Measurements from ENCODE around the gene FAT2.
A peak's percentile ranks its signal among the peaks of the same experiment; 100 is the strongest.

The FAT2 gene

GRCh38 chr5:151625285-151625684, 34.2 kb upstream of the FAT2 start:
- H3K4me3 ChIP-seq (ENCODE audit: low read depth in 1 of 2, low read length in 2 of 2), result no peak overlapping the region
- no peaks in the 10 kb centered on the region; the same call in 1 of the 2 replicates for H4K20me1 ChIP-seq (ENCODE audit: insufficient read depth, low read length)
- H3K27ac ChIP-seq (ENCODE audit: low read length), result no peak overlapping the region
- H3K36me3 ChIP-seq (ENCODE audit: insufficient read depth, low read length), result no peaks in the 10 kb centered on the region
- H3K9me3 ChIP-seq (ENCODE audit: insufficient read depth, low read length, severe bottlenecking), result no peaks in the 10 kb centered on the region
- no peak overlapping the region for H2AFZ ChIP-seq (ENCODE audit: low read depth, low read length)
- H3K27me3 ChIP-seq (ENCODE audit: insufficient read depth, low read length, poor library complexity), result peaks cover 38% of the 10 kb centered on the region
- no peaks in the 10 kb centered on the region for H3K79me2 ChIP-seq (ENCODE audit: insufficient read depth, low read length)
- TF ChIP-seq EZH2 (IDR thresholded peaks at IDR 0.05; ENCODE audit: borderline replicate concordance, low read depth, low read length, severe bottlenecking) (no peak), CTCF (IDR thresholded peaks at IDR 0.05; ENCODE audit: borderline replicate concordance, extremely low read depth, low read length, poor library complexity, severe bottlenecking) (no peak)
- DNase-seq, result no peak
- no peak overlapping the region for H3K4me2 ChIP-seq (ENCODE audit: insufficient read depth, low read length)
- H3K9ac ChIP-seq (ENCODE audit: low read depth, low read length), result no peak overlapping the region
- no peak for ATAC-seq (ENCODE audit: insufficient read depth, low read depth)
- no peaks in the 10 kb centered on the region for H3K4me1 ChIP-seq (ENCODE audit: insufficient read depth, low read length)

GRCh38 chr5:151624476-151624875, 33.3 kb upstream of the FAT2 start:
- Histone ChIP-seq H3K27me3 (ENCODE audit: insufficient read depth, low read length, poor library complexity) (peaks cover 39% of the 10 kb centered on the region), H3K79me2 (ENCODE audit: insufficient read depth, low read length) (no peaks in the 10 kb centered on the region), H2AFZ (ENCODE audit: low read depth, low read length) (no peak overlapping the region), H3K4me3 (ENCODE audit: low read depth in 1 of 2, low read length in 2 of 2) (no peak overlapping the region), H3K9ac (ENCODE audit: low read depth, low read length) (no peak overlapping the region), H3K36me3 (ENCODE audit: insufficient read depth, low read length) (no peaks in the 10 kb centered on the region), H3K4me1 (ENCODE audit: insufficient read depth, low read length) (no peaks in the 10 kb centered on the region), H3K27ac (ENCODE audit: low read length) (no peak overlapping the region), H4K20me1 (ENCODE audit: insufficient read depth, low read length) (no peaks in the 10 kb centered on the region; the same call in 1 of the 2 replicates), H3K9me3 (ENCODE audit: insufficient read depth, low read length, severe bottlenecking) (no peaks in the 10 kb centered on the region), H3K4me2 (ENCODE audit: insufficient read depth, low read length) (no peak overlapping the region)
- TF ChIP-seq EZH2 (IDR thresholded peaks at IDR 0.05; ENCODE audit: borderline replicate concordance, low read depth, low read length, severe bottlenecking) (no peak), CTCF (IDR thresholded peaks at IDR 0.05; ENCODE audit: borderline replicate concordance, extremely low read depth, low read length, poor library complexity, severe bottlenecking) (no peak)
- ATAC-seq (ENCODE audit: insufficient read depth, low read depth) (no peak), DNase-seq (no peak)

GRCh38 chr5:151622367-151623088, 31.4 kb upstream of the FAT2 start:
- no peak overlapping the region for H3K4me2 ChIP-seq (ENCODE audit: insufficient read depth, low read length)
- no peaks in the 10 kb centered on the region for H3K36me3 ChIP-seq (ENCODE audit: insufficient read depth, low read length)
- H4K20me1 ChIP-seq (ENCODE audit: insufficient read depth, low read length), result no peaks in the 10 kb centered on the region
- ATAC-seq (ENCODE audit: insufficient read depth, low read depth), result peak; percentile 54; the same call in 2 of the 3 replicates
- TF ChIP-seq EZH2 (IDR thresholded peaks at IDR 0.05; ENCODE audit: borderline replicate concordance, low read depth, low read length, severe bottlenecking), result no peak
- TF ChIP-seq CTCF (IDR thresholded peaks at IDR 0.05; ENCODE audit: borderline replicate concordance, extremely low read depth, low read length, poor library complexity, severe bottlenecking), result no peak
- H3K27me3 ChIP-seq (ENCODE audit: insufficient read depth, low read length, poor library complexity), result peaks cover 44% of the 10 kb centered on the region
- no peaks in the 10 kb centered on the region for H3K9me3 ChIP-seq (ENCODE audit: insufficient read depth, low read length, severe bottlenecking)
- no peak overlapping the region for H3K9ac ChIP-seq (ENCODE audit: low read depth, low read length)
- DNase-seq, result peak; percentile 8
- no peak overlapping the region for H3K4me3 ChIP-seq (ENCODE audit: low read depth in 1 of 2, low read length in 2 of 2)
- no peaks in the 10 kb centered on the region for H3K4me1 ChIP-seq (ENCODE audit: insufficient read depth, low read length)
- H3K79me2 ChIP-seq (ENCODE audit: insufficient read depth, low read length), result no peaks in the 10 kb centered on the region
- H2AFZ ChIP-seq (ENCODE audit: low read depth, low read length), result no peak overlapping the region
- no peak overlapping the region for H3K27ac ChIP-seq (ENCODE audit: low read length)
